Suppressor macrophage treated with lipopolysaccharide for 1 hour (primary cell): Measurements from ENCODE around the gene AEBP2.
"Not testable (repeated sequence)": the region's sequence is repeated elsewhere in the genome, so short reads cannot be mapped to it uniquely, and the experiment has no call there.

Experiments
- DNase-seq, 3 donors: peaks; one replicate each; pipeline ENCODE4 v3.0.0-alpha.2; 2020 to 2022

AEBP2 gene

DNA sequence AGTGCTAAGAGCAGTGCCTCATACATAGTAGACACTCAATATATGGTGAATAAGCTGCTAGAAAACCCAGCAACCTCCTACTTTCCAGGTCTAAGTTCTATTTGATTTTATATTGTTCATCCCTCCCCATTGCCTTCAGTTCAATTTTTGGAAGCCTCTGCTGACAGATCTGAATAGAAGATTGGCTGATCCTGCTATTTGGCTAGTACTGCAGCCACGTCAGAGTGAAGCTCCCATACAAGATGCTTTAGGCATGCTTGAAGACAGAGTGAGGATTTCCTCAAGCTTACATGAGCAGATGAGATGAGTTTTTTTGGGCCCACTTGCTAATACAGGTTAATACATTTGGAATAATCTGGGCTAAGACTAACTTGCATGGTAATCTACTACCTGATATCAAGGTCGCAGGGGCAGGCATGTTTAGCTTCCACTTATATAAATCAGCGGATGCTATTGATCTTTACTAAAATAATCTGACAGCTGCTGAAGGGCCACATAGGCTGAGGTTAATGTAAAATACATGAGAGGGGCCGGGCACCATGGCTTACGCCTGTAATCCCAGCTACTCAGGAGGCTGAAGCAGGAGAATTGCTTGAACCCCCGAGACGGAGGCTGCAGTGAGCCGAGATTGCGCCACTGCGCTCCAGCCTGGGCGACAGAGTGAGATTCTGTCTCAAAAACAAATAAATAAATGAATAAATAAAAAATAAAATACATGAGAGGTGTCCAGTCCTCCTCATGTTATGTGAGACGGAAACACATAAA, 15.9 kb upstream of the AEBP2 start:
- no peak for DNase-seq

DNA sequence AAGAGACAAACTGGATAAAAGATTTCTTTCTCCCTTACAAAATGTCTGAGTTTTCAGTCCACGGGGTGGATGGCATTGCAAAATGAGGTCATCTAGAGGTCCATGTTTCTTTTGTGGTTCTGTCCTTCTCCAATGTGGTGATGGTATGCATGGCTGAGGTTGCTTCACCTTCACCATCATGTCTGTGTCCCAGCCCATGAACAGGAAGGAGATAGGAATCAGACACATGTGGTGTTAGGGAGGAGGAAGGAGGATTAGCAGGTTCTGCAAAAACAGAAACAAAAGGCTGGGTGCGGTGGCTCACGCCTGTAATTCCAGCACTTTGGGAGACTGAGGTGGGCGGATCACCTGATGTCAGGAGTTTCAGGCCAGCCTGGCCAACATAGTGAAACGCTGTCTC, 11.0 kb upstream of the AEBP2 start:
- no peak for DNase-seq

DNA sequence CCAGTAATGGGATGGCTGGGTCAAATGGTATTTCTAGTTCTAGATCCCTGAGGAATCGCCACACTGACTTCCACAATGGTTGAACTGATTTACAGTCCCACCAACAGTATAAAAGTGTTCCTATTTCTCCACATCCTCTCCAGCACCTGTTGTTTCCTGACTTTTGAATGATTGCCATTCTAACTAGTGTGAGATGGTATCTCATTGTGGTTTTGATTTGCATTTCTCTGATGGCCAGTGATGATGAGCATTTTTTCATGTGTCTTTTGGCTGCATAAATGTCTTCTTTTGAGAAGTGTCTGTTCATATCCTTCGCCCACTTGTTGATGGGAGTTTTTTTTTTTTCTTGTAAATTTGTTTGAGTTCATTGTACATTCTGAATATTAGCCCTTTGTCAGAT, 9.8 kb upstream of the AEBP2 start:
- DNase-seq = not testable (repeated sequence)

DNA sequence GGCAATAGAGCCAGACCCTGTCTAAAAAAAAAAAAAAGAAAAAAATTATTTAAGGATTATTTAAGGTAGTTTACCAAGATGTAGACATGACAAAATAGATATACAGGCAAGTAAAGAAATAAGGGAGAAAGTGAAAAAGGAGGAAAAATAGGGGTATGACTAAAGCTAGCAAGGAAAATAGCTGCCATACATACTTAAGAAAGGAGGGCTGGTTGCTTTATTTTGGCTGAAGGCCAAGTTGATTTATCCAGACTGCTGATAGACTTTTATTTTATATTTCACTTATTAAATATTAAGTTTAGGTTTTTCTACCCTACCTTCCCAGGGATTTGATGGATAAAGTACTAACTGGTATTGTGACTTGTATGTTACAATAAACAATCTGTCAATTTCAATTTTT, 8.3 kb upstream of the AEBP2 start:
- DNase-seq = no peak

DNA sequence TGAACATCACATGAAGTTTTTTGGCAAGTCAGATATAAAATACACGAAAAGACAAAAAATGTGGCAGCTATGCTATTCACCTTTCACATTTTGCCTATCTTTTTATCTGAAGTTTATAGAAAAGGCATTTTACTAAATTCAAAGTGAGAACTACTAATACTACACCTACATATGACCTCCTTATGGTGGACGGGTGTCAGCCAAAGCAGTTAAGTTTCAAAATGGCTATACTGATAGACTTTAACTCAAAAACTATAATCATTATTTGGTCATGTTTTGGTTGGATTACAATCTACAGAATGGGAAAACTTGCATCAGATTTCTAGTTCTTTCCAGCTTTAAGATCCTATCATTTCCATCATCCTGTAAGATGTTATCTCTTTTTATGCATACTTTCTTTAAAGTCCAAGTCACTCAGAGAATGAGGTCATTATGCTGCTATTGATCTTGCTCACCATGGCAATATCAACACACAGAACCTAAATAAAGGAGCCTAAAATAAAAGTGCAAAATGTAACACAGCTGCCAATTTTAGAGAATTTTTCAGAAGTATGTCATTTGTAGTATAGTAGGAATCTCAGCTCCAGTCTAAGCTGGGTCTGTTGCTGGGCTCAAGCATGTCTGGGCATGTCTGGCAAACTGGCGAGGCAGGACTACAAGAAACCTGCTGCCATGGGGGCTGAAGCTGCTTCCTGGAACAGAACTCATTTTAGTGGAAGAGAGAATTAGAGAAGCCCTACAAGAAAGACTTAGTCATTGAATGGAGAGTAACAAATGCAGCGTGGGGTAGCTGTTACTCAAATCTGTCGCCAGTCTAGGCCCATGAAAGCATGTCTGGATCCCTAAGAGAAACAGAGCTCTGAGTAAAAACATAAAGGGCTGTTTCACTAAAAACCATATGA, 7.6 kb upstream of the AEBP2 start:
- no peak for DNase-seq

- no peak for DNase-seq
These were observed 6.8 kb upstream of the AEBP2 start for GRCh38 chr12:19432309-19433170.

DNA sequence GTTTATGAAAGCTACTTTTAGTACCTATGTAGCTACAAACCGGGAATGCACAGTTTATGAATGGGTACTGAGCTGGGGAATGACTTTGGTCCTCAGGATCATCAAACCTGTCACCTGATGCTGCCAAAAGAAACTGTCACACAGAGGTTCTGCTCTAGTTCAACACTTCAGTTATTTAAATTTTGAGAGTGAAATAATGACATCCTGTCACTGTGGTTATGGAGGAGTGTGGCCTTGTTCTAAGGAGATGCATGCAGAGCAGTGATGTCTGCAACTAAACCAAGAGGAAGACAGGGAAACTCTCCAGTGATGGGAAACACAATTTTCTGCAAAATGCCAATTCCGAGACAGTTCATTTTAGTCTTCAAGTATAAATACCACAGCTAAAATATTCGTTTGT, 4.8 kb upstream of the AEBP2 start:
- DNase-seq = no peak

DNA sequence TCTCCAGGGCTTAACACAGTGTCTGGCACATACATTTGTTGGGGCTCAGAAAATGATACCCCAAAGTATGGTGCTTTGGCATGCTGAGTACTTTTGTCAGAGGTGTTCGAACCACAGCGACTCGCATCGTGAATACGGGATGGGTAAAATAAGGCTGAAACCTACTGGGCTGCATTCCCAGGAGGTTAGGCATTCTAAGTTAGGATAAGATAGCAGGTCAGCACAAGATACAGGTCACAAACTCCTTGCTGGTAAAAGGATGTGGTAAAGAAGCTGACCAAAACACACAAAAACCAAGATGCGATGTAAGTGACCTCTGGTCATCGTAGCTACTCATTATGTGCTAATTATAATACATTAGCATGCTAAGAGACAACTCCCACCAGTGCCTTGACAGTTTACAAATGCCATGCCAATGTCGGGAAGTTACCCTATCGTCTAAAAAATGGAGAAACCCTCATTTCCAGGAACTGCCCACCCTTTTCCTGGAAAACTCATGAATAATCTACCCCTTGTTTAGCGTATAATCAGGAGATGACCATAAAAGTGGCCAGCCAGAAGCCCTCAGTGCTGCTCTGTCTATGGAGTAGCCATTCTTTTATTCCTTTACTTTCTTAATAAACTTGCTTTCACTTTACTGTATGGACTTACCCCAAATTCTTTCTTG, 3.3 kb upstream of the AEBP2 start:
- no peak for DNase-seq

DNA sequence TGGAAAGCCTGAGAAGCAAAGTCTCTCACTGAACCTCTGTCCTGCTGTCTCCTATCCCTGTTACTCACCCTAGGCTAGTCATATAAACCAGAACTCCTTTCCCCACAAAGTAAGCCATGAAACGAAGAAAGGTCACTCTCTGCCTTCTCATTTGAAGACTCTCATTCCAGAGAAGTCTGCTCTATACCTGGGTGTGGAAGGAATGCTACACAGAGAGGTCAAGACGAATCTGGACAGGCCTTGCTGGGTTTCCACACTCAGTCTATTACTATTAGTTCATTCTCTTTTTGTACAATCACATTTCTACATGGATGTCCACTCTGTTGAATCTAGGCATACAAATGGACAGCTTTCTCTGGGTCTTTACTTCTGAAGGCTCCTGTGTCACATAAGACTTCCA, 2.4 kb upstream of the AEBP2 start:
- no peak for DNase-seq

GRCh38 chr12:19437996-19438395, 1.3 kb upstream of the AEBP2 start:
- no peak for DNase-seq

DNA sequence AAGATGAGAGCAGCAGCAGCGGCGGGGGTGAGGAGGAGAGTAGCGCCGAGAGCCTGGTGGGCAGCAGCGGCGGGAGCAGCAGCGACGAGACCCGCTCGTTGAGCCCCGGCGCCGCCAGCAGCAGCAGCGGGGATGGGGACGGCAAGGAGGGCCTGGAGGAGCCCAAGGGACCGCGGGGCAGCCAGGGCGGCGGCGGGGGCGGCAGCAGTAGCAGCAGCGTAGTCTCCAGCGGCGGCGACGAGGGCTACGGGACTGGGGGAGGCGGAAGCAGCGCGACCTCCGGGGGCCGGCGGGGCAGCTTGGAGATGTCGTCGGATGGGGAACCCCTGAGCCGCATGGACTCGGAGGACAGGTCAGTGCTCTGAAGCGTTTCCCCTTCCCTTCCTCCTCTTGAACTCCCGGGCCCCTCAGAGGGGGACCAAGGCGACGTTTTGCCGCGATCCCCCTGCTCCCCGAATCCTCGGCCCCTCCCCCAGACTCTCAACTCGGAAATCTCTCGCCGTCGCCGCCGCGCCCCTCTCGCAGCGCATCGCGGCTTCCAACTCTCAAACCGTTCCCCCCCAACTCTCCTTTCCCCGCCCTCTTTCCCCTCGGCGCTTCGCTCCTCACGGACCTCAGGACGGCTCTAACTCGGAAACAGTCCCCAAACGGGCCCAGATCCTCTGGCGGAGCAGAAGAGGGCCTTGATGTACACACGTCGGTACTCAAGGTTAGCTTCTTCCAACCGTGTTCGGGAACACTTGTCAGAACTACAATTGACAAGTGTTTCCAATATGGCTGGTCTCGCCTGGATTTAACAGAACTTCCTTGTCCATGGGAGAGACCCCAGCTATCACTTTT, 947 bp downstream of the AEBP2 start:
- peak; percentile 68 to 81 (median 74) for DNase-seq

GRCh38 chr12:19440916-19441315, 1.6 kb downstream of the AEBP2 start:
- no peak for DNase-seq

GRCh38 chr12:19443585-19443984, 4.3 kb downstream of the AEBP2 start:
- no peak for DNase-seq

GRCh38 chr12:19444097-19444496, 4.8 kb downstream of the AEBP2 start:
- DNase-seq = no peak

GRCh38 chr12:19447386-19447785, 8.1 kb downstream of the AEBP2 start:
- no peak for DNase-seq

GRCh38 chr12:19449814-19450213, 10.5 kb downstream of the AEBP2 start:
- no peak for DNase-seq

DNA sequence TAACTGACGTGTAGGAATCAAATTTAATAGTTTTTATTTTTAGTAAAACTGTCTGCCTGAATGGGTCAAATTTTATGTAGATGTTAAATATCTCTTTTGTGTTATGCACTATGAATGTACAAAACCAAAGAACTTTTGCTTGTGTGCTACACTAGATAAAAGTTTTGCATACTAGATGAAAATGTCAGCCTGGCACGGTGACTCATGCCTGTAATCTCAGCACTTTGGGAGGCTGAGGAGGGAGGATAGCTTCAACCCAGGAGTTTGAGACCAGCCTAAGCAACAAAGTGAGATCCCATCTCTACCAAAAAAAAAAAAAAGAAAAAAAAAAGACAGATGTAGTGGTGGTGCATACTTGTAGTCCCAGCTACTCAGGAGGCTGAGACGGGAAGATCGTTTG, 11.1 kb downstream of the AEBP2 start:
- no peak for DNase-seq

DNA sequence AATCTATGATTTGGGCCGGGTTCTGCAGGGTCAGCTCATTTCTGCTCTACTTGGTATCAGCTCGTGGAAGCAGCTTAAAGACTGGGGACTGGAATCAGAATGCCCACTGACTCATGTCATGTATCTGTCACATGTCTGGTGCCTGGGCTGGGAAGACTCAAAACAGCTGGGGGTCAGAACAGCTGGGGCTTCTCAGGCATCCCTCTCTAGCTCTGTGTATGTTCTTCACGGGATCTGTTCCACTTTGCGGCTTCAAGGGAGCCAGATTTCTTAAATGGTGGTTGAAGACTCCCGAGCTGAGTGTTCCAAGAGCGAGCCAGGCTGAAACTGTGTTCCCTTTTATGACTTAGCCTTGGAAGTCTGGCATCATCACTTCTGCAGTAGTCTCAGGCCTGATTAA, 11.9 kb downstream of the AEBP2 start:
- DNase-seq = peak; percentile 8 to 21 (median 20)

DNA sequence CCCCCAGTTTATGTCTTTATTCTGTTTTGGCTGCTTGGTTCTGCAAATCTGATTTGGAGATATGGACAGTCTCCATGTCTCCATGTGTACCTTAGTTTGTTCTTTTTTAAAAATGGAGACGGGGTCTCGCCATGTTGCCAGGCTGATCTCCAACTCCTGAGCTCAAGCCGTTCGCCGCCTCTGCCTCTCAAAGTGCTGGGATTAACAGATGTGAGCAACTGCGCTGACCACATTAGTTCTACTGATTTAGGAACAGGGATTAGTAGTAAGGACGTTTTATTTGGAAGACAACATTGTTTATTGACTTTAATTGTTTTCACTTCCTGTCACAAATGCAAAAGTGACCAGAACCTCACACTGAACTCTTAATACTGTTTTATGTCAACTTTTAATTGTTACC, 14.7 kb downstream of the AEBP2 start:
- DNase-seq = no peak

- DNase-seq = no peak
These were observed 15.5 kb downstream of the AEBP2 start for GRCh38 chr12:19454837-19455236.

DNA sequence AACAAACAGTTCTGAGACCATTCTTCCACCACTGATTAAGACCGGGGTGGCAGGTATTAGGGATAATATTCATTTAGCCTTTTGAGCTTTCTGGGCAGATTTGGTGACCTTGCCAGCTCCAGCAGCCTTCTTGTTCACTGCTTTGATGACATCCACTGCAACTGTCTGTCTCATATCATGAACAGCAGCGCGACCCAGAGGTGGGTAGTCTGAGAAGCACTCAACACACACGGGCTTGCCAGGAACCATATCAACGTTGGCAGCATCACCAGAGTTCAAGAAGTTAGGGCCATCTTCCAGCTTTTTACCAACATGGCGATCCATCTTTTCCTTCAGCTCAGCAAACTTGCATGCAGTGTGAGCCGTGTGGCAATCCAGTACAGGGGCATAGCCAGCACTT, 16.9 kb downstream of the AEBP2 start:
- DNase-seq = no peak

- no peak for DNase-seq
These were observed 18.3 kb downstream of the AEBP2 start for GRCh38 chr12:19457561-19457960.
